SKM-1 treated with dmso at 0.1 percent for 144 hours (cell line): ENCODE results near the gene ST7.
A peak's percentile ranks its signal among the peaks of the same experiment; 100 is the strongest.

Experiments
- DNase-seq: peaks from one replicate; lab custom pipeline; 2025; ENCODE audit not compliant: unreplicated experiment; lab: John Stamatoyannopoulos, UW

Gene ST7

GRCh38 chr7:117148971-117149370 is 195.7 kb downstream of the ST7 start:
- DNase-seq, result no peak

GRCh38 chr7:117149692-117150091 is 196.4 kb downstream of the ST7 start:
- DNase-seq, result no peak

- DNase-seq, result no peak
Measured at GRCh38 chr7:117152213-117153007, 199.1 kb downstream of the ST7 start.

- DNase-seq, result no peak
Measured at GRCh38 chr7:117153016-117153545, 199.8 kb downstream of the ST7 start.

- no peak for DNase-seq
Measured at GRCh38 chr7:117154721-117155120, 201.4 kb downstream of the ST7 start.

- DNase-seq, result no peak
Measured at GRCh38 chr7:117155694-117156093, 202.4 kb downstream of the ST7 start.

- peak; percentile 44 for DNase-seq
Measured at GRCh38 chr7:117157241-117158209, 204.2 kb downstream of the ST7 start.

- no peak for DNase-seq
Measured at GRCh38 chr7:117158941-117159697, 205.8 kb downstream of the ST7 start.

GRCh38 chr7:117163101-117163500 is 209.8 kb downstream of the ST7 start:
- no peak for DNase-seq

- no peak for DNase-seq
Measured at GRCh38 chr7:117164620-117165019, 211.3 kb downstream of the ST7 start.

GRCh38 chr7:117165656-117166055 is 212.4 kb downstream of the ST7 start:
- no peak for DNase-seq

- no peak for DNase-seq
Measured at GRCh38 chr7:117169907-117170306, 216.6 kb downstream of the ST7 start.

- no peak for DNase-seq
Measured at GRCh38 chr7:117171106-117171505, 217.8 kb downstream of the ST7 start.

GRCh38 chr7:117172283-117172682 is 219.0 kb downstream of the ST7 start:
- DNase-seq, result no peak

- DNase-seq, result no peak
Measured at GRCh38 chr7:117173035-117173770, 219.9 kb downstream of the ST7 start.

GRCh38 chr7:117176206-117176605 is 222.9 kb downstream of the ST7 start:
- DNase-seq, result no peak

- DNase-seq, result no peak
Measured at GRCh38 chr7:117178600-117178999, 225.3 kb downstream of the ST7 start.

- DNase-seq, result no peak
Measured at GRCh38 chr7:117179701-117180100, 226.4 kb downstream of the ST7 start.

GRCh38 chr7:117183729-117184128 is 230.4 kb downstream of the ST7 start:
- no peak for DNase-seq

GRCh38 chr7:117184367-117184766 is 231.1 kb downstream of the ST7 start:
- DNase-seq, result no peak
